Superior temporal gyrus (tissue), 1 donor: ENCODE results near the gene KIAA1217.

Experiments
- DNase-seq: peaks from one replicate; pipeline ENCODE4 v3.0.0-alpha.2; 2016; ENCODE audit errors: extremely low spot score

The KIAA1217 gene

GRCh38 chr10:24589265-24589664 lies 380.3 kb downstream of the KIAA1217 start:
- peak; percentile 67 for DNase-seq

GRCh38 chr10:24590697-24591457 lies 381.9 kb downstream of the KIAA1217 start:
- no peak for DNase-seq

- no peak for DNase-seq
Observed at GRCh38 chr10:24596217-24596930, 387.4 kb downstream of the KIAA1217 start.

GRCh38 chr10:24597426-24597825 lies 388.5 kb downstream of the KIAA1217 start:
- no peak for DNase-seq
